Measurements from ENCODE around the gene TCF20.

DNA sequence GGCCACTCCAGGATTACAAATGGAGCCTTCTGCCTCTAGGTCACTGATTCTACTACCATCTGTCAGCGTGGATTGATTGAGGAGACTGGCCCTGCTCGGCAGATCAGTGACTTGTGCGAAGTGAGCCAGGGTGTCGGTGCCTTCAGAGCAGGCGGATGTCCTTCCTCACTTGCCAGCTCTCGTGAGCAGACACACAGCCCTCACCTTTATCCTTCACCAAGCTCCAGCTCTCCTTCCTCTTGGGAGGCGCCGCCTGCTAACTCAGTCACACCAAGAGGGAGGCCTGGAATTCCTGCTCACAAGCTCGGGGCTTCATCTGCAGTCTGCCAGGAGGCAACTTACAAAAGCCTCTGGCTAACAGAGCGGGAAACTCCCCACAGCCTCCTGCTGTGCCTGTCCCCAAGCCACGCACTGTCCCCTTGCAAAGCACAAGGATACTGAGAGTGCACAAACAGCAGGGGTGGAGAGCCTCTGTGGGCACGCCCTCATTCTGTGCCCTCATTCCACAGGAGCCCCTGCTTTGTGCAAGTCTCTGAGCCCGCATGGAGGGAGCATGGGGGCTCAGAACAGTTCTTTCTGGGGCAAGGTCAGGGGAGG is 3.5 kb upstream of the TCF20 start:
- TF ChIP-seq, protein P1, sequence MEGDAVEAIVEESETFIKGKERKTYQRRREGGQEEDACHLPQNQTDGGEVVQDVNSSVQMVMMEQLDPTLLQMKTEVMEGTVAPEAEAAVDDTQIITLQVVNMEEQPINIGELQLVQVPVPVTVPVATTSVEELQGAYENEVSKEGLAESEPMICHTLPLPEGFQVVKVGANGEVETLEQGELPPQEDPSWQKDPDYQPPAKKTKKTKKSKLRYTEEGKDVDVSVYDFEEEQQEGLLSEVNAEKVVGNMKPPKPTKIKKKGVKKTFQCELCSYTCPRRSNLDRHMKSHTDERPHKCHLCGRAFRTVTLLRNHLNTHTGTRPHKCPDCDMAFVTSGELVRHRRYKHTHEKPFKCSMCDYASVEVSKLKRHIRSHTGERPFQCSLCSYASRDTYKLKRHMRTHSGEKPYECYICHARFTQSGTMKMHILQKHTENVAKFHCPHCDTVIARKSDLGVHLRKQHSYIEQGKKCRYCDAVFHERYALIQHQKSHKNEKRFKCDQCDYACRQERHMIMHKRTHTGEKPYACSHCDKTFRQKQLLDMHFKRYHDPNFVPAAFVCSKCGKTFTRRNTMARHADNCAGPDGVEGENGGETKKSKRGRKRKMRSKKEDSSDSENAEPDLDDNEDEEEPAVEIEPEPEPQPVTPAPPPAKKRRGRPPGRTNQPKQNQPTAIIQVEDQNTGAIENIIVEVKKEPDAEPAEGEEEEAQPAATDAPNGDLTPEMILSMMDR (IDR thresholded peaks at IDR 0.05): no peak
- TF ChIP-seq EZH2 (IDR thresholded peaks at IDR 0.05) (no peak), EZH2phosphoT487 (IDR thresholded peaks at IDR 0.05) (no peak)

Data from neural progenitor cell (in vitro differentiated cells).